Endothelial cell (in vitro differentiated cells): Measurements from ENCODE around the gene DYNLT5. TPM values are rescaled to one million over a fixed set of nuclear protein-coding genes. Genes with fewer than 3 reads are reported as not detected.
"Not testable (repeated sequence)": the region's sequence is repeated elsewhere in the genome, so short reads cannot be mapped to it uniquely, and the experiment has no call there.

Source experiments
- DNase-seq: peaks from one replicate; pipeline ENCODE4 v3.0.0; 2021; ENCODE audit warnings: low spot score
- H3K27ac Mint-ChIP-seq: one replicate; pipeline ENCODE4 v1.8.0; 2021; ENCODE audit warnings: mixed read lengths, inconsistent platforms; ENCODE audit not compliant: unreplicated experiment
- H3K27me3 Mint-ChIP-seq: one replicate; pipeline ENCODE4 v1.8.0; 2021; ENCODE audit warnings: mild to moderate bottlenecking, moderate library complexity, mixed read lengths, inconsistent platforms; ENCODE audit not compliant: unreplicated experiment
- H3K36me3 Mint-ChIP-seq: one replicate; pipeline ENCODE4 v1.8.0; 2021; ENCODE audit warnings: mild to moderate bottlenecking, low read depth, mixed read lengths, inconsistent platforms; ENCODE audit not compliant: unreplicated experiment
- H3K4me1 Mint-ChIP-seq: one replicate; pipeline ENCODE4 v1.8.0; 2021; ENCODE audit warnings: mild to moderate bottlenecking, mixed read lengths, inconsistent platforms; ENCODE audit not compliant: unreplicated experiment
- H3K4me3 Mint-ChIP-seq: one replicate; pipeline ENCODE4 v1.8.0; 2021; ENCODE audit warnings: mild to moderate bottlenecking, mixed read lengths, inconsistent platforms; ENCODE audit not compliant: unreplicated experiment
- H3K9me3 Mint-ChIP-seq: one replicate; pipeline ENCODE4 v1.8.0; 2021; ENCODE audit warnings: mixed read lengths, inconsistent platforms; ENCODE audit not compliant: unreplicated experiment
- CTCF ChIP-seq: fragments of 200-600 bp; sonication (generic); IDR thresholded peaks from one replicate; pipeline ENCODE4 v1.5.0; 2021; ENCODE audit warnings: antibody characterized with exemption; ENCODE audit not compliant: unreplicated experiment
- total RNA-seq: library from RNA; stranded (reverse); fragmentation: NEBNext Ultra II Directional; extraction: Animal tissue kit (Norgen Biotek cat#: 25700); gene quantifications from one replicate; pipeline ENCODE4 v1.2.1, GENCODE V29; 2021; ENCODE audit not compliant: unreplicated experiment

The DYNLT5 gene
- total RNA-seq, 1 donor from 2014 or later = 57.9 TPM

GRCh38 chr1:66779475-66780078, 27.3 kb downstream of the DYNLT5 start:
- TF ChIP-seq CTCF = no peak
- peaks cover 6% of the 10 kb centered on the region for H3K27me3 Mint-ChIP-seq
- peak overlapping the region; percentile 76 for H3K4me3 Mint-ChIP-seq
- DNase-seq = no peak
- H3K4me1 Mint-ChIP-seq = no peaks in the 10 kb centered on the region
- H3K9me3 Mint-ChIP-seq = peaks cover 17% of the 10 kb centered on the region
- H3K27ac Mint-ChIP-seq = no peak overlapping the region
- H3K36me3 Mint-ChIP-seq = peaks cover 41% of the 10 kb centered on the region

DNA sequence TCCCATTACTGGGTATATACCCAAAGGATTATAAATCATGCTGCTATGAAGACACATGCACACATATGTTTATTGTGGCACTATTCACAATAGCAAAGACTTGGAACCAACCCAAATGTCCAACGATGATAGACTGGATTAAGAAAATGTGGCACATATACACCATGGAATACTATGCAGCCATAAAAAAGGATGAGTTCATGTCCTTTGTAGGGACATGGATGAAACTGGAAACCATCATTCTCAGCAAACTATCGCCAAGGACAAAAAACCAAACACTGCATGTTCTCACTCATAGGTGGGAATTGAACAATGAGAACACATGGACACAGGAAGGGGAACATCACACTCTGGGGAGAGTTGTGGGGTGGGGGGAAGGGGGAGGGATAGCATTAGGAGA, 33.5 kb downstream of the DYNLT5 start:
- not testable (repeated sequence) for H3K36me3 Mint-ChIP-seq, DNase-seq, H3K27me3 Mint-ChIP-seq, H3K27ac Mint-ChIP-seq, H3K4me1 Mint-ChIP-seq, H3K9me3 Mint-ChIP-seq, H3K4me3 Mint-ChIP-seq

GRCh38 chr1:66787641-66788040, 35.4 kb downstream of the DYNLT5 start:
- H3K4me1 Mint-ChIP-seq = no peaks in the 10 kb centered on the region

GRCh38 chr1:66788231-66788939, 36.1 kb downstream of the DYNLT5 start:
- no peaks in the 10 kb centered on the region for H3K4me1 Mint-ChIP-seq
- no peak for TF ChIP-seq CTCF
- H3K4me3 Mint-ChIP-seq = no peak overlapping the region
- no peaks in the 10 kb centered on the region for H3K36me3 Mint-ChIP-seq
- no peak overlapping the region for H3K27ac Mint-ChIP-seq
- DNase-seq = no peak
- H3K27me3 Mint-ChIP-seq = peaks cover 3% of the 10 kb centered on the region
- H3K9me3 Mint-ChIP-seq = no peaks in the 10 kb centered on the region

More at GRCh38 chr1:66787641-66788040, 35.4 kb downstream of the DYNLT5 start:
- Mint-ChIP-seq H3K27me3 (peaks cover 3% of the 10 kb centered on the region), H3K27ac (no peak overlapping the region), H3K4me3 (no peak overlapping the region), H3K36me3 (no peaks in the 10 kb centered on the region), H3K9me3 (no peaks in the 10 kb centered on the region)
- no peak for DNase-seq
- TF ChIP-seq CTCF = no peak

DNA sequence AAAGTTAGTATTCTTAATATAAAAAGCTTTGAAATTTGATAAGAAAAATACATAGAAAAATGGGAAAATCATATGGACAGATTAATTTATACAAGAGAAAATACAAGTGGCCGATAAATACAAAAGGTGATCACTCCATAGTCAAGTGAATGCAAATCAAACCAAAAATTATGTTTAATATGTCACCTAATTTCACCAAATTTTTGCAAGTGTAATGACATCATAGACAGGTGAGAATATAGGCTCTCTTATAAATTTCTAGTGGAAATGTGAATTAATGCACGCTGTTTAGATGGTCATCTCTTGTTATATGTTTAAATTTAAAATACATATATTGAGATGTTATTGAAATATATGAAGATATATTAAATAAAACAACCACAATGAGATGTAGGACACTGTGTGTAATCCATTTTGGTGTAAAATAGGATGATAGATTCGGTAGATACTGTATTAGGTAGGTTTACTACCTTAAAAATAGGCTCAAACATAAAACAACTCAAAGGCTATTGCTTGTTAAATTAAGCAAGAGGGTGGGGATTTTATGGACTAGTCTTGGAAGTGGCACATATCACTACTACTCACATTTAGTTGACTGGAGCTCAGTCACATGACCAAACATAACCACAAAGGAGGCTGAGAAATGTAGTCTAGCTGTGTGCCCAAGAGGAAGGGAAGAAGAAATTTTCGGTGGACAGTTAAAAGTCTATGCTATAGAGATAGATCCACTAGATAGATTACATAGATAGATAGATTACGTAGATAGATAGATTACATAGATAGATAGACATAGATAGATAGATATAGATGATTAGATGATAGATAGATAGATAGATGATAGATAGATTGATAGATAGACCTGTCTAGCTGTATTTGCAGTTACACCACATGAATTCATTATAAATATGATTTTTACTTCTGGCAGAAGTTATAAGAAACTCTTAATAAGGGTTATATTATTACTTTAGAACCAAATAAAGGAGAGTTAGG, 39.7 kb downstream of the DYNLT5 start:
- H3K4me1 Mint-ChIP-seq = no peaks in the 10 kb centered on the region
- H3K27me3 Mint-ChIP-seq = peaks cover 3% of the 10 kb centered on the region
- no peak overlapping the region for H3K4me3 Mint-ChIP-seq
- H3K27ac Mint-ChIP-seq = no peak overlapping the region
- no peaks in the 10 kb centered on the region for H3K36me3 Mint-ChIP-seq
- TF ChIP-seq CTCF = no peak
- no peak for DNase-seq
- no peaks in the 10 kb centered on the region for H3K9me3 Mint-ChIP-seq

DNA sequence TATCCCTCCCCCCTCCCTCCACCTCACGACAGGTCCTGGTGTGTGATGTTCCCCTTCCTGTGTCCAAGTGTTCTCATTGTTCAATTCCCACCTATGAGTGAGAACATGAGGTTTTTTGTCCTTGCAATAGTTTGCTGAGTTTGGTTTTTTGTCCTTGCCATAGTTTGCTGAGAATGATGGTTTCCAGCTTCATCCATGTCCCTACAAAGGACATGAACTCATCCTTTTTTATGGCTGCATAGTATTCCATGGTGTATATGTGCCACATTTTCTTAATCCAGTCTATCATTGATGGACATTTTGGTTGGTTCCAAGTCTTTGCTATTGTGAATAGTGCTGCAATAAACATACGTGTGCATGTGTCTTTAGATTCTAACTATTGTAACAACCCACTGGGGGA, 43.6 kb downstream of the DYNLT5 start:
- H3K36me3 Mint-ChIP-seq, H3K27me3 Mint-ChIP-seq, H3K27ac Mint-ChIP-seq, H3K4me1 Mint-ChIP-seq, DNase-seq, H3K4me3 Mint-ChIP-seq, H3K9me3 Mint-ChIP-seq: not testable (repeated sequence)
